ENCODE measurements around the gene GPR83. TPM values are rescaled to one million over a fixed set of nuclear protein-coding genes. Genes with fewer than 3 reads are reported as not detected.
"Not testable (repeated sequence)": the region's sequence is repeated elsewhere in the genome, so short reads cannot be mapped to it uniquely, and the experiment has no call there.

The GPR83 gene
- under 1 TPM in 10 of 12 donors, not detected in 2; 0.05 to 0.37 (median 0.19) TPM for polyA plus RNA-seq (ENCODE audit: insufficient read length in 12 of 12)
- long read RNA-seq, donor 1 = 0 reads
- long read RNA-seq, donor 2 = 0 reads
- long read RNA-seq, donor 3 = 0 reads
- long read RNA-seq, donor 4 = 0 reads
- long read RNA-seq, donor 5 = 0 reads
- long read RNA-seq, donor 6 = 0 reads
- long read RNA-seq, donor 7 = 0 reads
- long read RNA-seq, donor 8, full-length matches to known transcripts = 1 of 1 reads
- long read RNA-seq, donor 8, partial matches to known transcripts = 0 of 1 reads
- long read RNA-seq, donor 8, other reads (novel, unspliced or antisense) = 0 of 1 reads
- long read RNA-seq, donor 9 = 0 reads
- long read RNA-seq, donor 10 = 0 reads
- long read RNA-seq, donor 11 = 0 reads

- no peak for DNase-seq
Measured at GRCh38 chr11:94400839-94401772, at the start of gene GPR83. GPR83 (minus strand) TSS chr11:94401419; CDS start chr11:94401247, 172 bp downstream.

DNA sequence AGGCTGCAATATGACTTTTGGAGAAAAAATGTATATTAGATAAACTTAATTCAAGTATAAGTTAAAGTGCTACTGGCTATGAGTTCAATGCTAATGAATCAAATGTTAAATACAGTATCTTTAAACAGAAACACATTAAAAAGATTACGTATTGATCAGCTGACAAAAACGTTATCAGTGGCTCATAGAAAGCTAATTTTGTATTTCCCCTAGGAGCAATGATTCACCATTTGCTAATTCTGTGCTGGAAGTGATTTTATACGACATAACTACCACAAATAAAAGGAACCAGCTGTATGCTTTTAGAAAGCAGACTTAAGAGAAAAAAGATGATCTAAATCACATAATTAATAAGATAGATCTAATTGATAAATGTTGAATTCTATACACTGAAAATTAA is 48.8 kb upstream of the GPR83 start:
- DNase-seq = no peak

- DNase-seq = no peak
Measured at GRCh38 chr11:94449437-94449836, 48.2 kb upstream of the GPR83 start.

DNA sequence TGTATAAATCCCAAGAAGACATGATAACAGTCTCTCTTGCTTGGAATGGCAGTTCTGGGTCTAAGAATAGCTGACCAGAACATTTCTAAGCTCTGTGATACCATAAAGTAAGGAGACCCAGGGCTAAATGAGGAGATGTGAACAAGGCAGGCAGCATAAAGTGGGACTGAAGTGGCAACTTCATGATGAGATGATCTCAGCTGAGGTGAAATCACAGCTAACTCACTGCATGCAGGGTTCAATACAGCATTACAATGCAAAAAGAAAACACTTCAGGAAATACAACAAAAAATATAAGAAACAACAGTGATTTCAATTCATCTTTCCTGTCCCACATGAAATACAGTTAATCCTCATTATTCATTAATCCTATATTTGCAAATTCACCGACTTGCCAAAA is 47.8 kb upstream of the GPR83 start:
- DNase-seq = no peak

DNA sequence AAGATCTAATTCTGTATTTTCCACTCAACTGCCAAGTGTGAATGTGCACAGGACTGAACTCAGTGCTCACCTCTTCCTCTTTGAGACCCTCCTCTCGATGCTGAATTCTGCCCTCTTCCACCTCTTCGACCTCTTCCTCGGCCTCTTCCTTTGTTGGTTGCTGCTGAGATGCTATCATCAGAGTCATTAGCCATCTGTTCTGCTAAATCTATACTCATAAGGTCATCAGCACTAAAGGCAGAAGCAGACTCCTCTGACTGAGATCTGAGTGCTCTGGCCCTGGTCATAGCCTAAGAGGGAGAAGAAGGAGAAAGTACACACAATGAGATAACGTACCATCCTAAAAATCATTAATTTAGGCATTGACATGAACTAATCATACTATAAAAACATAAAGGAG is 45.9 kb upstream of the GPR83 start:
- DNase-seq = no peak

- no peak for DNase-seq
Measured at GRCh38 chr11:94445641-94446040, 44.4 kb upstream of the GPR83 start.

DNA sequence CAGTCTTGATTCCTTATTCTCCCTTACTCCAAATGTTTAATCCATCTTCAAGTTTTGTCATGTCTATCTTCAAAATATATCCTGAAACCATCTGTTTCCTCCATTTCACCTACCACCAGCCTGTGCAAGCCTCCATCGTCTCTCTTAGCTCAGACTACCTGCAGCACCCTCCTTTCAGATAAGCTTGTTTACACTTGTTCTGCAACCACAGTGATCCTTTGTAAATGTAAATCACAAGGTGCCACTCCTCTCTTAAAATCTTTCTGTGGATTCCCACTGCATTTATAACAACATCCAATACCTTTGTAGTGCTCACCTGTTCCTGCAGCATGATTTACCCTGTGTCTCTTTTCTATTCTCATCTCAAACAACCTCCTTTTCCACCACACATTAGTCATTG is 31.8 kb upstream of the GPR83 start:
- DNase-seq = no peak

DNA sequence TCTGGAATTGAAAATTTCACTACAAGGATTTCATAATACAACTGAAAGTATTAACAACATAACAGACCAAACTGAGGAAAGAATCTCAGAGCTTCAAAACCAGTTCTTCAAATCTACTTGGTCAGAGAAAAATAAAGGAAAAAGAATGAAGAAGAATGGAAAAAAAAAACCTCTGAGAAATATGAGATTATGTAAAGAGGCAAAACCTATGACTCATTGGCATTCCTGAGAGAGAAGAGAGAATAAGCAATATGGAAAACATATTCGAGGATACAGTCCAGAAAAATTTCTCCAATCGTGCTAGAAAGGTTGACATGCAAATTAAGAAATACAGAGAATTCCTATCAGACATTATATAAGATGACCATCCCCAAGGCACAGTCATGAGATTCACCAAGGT is 23.4 kb upstream of the GPR83 start:
- no peak for DNase-seq

DNA sequence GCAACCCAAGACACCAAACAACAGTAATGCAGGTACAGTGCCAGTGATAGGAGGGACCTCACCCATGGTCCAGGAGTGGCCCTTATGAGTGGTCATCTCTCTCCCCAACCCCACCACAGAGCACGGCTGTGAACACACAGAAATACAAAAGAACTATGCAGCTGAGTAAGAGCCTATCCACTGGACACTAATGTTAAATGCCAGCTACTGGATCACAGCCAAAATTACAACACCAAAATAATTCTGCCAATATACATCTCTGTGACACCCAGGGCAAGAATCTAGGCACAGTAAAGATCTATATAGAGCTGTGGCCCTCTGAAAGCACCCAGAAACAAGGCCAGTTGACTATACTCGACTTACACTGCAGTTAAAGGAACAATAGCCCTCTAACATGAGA is 22.8 kb upstream of the GPR83 start:
- DNase-seq = no peak

GRCh38 chr11:94423507-94423906 is 22.3 kb upstream of the GPR83 start:
- DNase-seq = no peak

DNA sequence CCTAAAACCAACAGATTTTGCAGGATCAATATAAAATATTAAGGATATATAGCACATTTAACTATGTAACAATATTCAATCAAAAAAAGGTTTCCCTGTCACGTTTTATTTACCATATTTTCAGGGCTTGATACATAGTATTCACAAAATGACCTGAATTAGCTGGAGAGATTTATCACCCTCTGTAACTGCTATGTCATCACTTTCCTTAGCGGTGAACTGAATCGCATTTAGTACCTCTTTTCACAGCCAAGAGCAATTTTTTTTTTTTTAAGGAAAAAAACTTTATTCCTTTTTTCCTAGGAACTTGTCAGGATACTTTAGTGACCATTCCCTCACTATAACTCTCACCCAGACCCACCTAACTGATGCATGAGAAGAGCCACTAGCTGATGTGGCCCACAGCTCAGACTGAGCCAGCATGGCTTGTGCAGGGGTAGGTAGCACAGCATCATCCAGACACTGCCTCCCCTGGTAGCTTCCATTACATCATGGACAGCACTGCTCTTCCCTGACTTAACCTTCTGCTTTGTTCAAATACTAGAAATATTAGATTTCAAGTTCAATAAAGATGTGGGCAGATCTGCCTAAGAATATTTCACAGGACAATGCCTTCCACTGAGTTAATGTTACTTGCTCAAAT is 17.0 kb upstream of the GPR83 start:
- no peak for DNase-seq

DNA sequence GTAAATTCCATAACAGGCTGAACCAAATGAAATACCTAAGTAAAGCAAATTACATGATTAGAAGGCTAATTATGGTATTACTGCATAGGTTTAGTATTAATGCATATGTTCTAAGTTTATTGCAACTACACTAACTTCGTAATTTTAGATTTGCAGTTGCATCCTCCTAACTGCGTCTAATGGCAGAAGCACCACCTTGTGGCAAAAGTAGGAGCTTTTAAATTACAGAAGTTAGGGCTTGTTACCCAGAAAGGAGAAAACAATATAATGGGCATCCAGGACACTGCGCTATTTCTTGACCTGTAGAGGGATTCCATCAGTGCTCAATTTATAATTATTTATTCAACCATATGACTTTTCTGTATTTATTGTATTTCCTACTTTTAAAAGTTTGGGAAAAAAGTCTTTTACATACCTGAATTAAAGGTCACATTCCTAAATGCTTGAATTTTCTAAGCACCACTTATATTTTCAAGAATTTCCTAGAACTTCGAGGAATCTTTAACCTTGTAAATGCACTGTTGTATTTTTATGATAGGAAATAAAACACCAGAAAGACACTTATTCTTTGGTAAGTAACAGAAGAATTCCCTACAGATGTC is 16.3 kb upstream of the GPR83 start:
- DNase-seq = peak; percentile 32

- DNase-seq = no peak
Measured at GRCh38 chr11:94405062-94405833, 4.0 kb upstream of the GPR83 start.

DNA sequence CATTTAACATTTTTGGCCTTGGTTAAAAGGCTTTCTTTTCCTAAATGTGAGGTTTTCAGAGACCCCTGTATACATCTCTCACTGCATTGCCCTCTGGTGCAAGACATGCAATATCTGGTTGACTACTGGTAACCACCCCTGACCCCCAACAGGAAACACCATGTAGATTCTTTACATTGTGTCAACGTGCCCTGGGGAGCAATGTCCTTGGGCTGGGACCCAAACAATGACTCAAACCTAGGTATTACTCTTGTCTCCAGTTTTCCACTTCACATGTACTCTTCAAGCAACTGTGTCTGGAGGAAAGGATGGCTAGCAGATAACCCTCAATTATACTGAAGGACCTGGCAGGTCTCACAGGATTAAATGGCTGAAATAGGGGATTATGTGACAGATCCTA is 1.1 kb upstream of the GPR83 start:
- no peak for DNase-seq

DNA sequence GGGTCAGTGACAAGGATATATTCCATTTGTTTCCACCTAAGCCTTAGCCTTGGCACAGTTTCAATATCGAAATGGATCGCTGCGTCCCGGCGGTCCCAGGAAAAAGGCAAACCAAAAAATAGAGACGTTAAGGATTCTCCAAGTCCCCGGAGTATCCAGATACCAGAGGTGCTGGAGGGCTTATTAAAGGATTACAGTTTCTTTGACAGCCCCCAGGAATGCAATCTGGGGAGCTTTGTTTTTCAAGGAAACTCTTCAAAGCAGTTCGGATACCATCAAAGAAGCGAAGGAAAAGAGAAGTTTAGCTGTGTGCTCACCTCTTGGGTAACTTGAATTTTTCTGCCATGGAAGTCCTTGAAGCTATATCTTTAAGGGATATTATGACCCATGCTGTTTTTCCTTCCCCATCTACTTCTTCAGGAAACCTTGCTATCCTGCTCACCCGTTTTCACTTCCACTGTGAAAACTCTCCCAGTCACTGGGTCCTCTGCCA is 600 bp upstream of the GPR83 start:
- DNase-seq = no peak

DNA sequence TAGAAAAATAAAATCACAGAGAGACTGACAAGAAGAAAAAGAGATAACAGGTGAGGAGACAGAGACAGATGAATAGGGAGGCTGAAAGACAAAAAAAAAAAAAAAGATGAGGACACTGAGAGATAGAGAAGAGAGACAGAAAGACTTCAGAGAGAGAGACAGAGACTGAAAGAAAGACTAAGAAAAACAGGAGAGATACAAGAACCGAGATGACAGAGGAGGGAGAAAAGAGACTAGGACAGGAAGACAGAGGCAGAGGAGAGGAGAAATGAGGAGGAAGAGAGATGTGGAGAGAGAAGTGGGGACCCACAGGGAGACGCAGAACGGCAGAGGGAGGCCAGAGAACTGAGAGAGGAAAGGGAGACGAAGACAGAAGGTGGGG is 771 bp downstream of the GPR83 start:
- no peak for DNase-seq

DNA sequence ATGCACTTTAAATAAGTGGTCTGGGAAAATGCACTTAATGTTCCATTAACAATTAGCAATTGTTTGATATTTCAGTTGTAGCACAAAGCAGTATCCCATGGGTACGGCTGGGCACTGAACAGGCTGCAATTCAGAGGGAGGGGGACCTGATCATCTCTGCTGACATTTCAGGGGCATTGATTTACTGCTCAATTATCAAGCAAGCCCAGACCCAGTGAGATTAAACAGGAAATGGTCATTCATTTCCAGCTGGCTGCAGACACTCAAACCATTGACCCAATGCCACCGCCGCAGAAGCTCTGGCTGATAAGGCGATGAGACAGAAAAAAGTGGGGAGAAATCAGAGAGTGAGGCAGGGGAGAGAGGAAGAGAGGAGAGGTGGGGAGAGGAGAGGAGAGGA is 1.2 kb downstream of the GPR83 start:
- DNase-seq = no peak

- DNase-seq = no peak
Measured at GRCh38 chr11:94398101-94398500, 3.1 kb downstream of the GPR83 start.

GRCh38 chr11:94396282-94396681 is 4.9 kb downstream of the GPR83 start:
- DNase-seq = no peak

GRCh38 chr11:94391937-94392336 is 9.3 kb downstream of the GPR83 start:
- not testable (repeated sequence) for DNase-seq

DNA sequence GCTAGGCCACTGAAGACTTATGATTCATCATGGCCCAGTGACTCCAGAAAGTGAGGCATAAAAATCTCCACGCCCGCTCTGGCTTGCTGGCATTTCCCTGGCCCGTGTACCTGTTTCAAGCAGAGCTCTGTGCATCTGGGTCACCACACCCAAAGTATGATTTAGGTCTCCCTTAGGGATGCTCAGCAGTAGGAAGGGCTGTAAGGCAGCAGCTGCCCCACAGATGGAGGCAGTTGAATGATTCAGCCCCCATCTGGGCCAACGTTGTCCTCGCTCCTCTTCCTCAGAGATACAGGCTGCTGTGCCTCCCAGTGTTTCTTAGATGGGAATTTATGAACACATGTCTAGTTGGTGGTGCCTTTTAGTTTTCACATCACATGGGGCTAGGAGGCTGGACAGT is 21.6 kb downstream of the GPR83 start:
- no peak for DNase-seq

All from muscle of arm (tissue), 14 donors.